Hypothalamus (tissue), 51 donors: ENCODE measurements around the gene PPAN.
A peak's percentile ranks its signal among the peaks of the same experiment; 100 is the strongest.

Source experiments
- DNase-seq, 51 donors: peaks; one replicate each; lab custom pipeline; 2025; lab: John Stamatoyannopoulos, UW

PPAN gene

DNA sequence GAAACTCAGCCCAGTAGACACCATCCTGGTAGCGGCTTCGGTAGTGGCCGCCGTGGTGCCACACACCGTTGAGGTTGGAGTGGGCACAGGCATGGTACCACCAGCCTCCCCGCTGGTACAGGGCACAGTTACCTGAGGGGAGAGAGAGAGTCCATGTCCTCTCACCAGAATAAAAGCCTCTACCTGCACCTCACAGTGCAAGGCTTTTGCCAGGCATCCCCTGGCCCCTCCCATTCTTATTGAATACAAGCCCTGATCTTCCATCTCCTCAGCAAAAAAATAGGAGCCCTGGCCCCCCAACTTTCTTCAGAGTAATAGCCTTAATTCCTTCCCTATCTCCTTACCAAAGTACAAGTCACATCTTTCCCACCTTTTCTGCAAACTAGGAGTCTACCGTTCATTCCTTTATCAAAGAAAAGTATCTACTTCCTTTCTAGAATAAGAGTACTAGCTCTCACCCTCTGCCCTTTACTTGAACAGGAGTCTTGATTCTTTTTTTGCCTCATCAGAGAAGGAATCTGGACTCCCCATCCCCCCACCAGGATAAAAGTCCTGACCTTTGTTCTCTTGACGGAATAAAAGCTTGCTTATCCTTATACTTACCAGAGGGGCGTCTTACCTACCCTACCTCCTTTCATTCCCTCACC lies 13.4 kb upstream of the PPAN start:
- DNase-seq: no peak

DNA sequence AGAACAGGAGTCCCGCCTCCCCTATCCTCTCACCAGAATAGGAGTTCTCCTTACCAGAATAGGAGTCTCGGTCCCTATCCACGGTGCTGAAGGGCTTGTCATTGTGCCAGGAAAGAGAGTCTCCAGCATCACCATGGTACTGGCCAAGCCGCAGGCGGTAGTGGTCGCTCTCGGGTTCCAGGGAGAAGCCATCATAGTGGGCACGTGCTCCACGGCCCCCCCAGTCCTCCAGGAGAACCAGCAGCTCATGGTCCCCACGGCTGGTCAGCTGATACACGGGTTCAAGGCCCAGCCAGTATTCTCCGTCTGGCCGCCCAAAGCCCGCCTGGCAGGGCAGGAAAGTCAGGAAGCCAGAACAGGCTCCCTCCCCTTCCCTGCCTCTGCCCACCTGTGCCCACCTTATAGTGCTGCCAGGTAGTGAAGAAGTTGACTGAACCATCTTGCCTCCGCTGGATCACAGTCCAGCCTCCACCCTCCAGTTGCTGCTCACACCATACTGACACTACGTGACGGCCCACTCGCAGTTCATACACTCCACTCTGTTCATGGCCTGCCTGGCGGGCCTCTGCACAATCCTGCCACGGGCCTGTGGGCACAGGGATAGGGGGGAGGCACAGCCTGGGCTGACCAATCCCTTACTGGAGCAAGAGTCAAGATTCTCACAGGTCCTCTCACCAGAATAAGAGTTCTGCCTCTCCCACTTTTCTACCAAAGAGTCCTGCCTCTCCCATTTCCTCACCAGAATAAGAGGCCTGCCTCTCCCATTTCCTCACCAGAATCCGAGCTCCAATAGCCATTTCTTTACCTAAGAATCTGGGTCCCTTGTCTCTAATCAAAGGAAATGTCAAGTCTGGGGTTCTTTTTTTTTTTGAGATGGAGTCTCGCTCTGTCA lies 12.6 kb upstream of the PPAN start:
- no peak for DNase-seq

GRCh38 chr19:10095622-10095947 lies 10.6 kb upstream of the PPAN start:
- peak in 1 of 51 donors; percentile 52 for DNase-seq

DNA sequence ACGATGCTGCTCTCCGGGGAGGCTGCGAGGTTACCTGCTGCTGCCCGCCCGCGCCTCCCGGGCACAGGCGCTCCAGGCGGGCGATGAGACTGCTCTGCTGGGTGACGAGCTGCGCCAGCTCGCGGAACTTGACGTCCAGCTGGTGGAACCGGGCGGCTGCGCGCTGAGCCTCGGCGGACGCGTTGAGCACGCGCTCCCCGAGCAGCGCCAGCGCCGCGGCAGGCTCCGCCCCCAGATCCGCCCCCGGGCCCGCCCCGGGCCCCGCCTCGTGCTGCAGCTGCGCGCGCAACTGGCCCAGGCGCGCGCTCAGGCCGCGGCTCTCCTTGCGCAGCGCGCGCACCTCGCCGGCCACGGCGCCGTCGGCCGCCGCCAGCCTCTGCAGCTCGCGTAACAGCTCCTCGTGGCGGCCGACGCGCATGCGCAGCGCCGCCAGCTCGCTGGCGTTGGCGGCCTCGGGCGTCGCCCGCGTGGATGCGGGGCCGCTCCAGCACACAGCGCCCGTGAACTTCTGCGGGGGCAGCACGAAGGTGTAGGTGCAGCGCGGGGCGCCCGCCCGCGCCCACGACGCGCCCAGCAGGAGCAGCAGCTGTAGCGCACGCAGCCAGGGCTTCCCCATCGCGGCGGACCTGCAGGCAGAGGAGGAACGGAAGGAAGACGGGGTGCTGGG lies 10.1 kb upstream of the PPAN start:
- peak; percentile 35 to 91 (median 78) for DNase-seq

DNA sequence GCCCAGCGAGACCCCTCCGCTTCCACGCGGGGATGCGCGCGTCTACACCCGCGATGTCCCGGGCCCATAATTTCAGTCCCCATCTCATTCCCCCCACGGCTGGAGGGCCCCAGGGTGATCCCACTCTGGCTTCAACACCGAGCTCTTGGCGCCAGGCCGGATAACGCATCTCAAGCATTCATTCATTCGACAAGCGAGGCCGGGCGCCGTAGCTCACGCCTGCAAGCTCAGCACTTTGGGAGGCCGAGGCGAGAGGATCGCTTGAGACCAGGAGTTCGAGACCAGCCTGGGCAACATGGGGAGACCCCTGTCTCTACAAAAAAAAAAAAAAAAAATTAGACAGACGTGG lies 9.6 kb upstream of the PPAN start:
- DNase-seq: peak in 6 of 51 donors; percentile 38 to 66 (median 42)

GRCh38 chr19:10100163-10100785 lies 5.9 kb upstream of the PPAN start:
- no peak for DNase-seq

GRCh38 chr19:10102787-10103236 lies 3.4 kb upstream of the PPAN start:
- no peak for DNase-seq

- no peak for DNase-seq
Observed at GRCh38 chr19:10104130-10104513, 2.0 kb upstream of the PPAN start.

GRCh38 chr19:10104665-10105508 lies 1.3 kb upstream of the PPAN start:
- no peak for DNase-seq

- DNase-seq: no peak
Observed at GRCh38 chr19:10105509-10106099, 558 bp upstream of the PPAN start.

GRCh38 chr19:10107254-10107653 lies 1.1 kb downstream of the PPAN start:
- no peak for DNase-seq

DNA sequence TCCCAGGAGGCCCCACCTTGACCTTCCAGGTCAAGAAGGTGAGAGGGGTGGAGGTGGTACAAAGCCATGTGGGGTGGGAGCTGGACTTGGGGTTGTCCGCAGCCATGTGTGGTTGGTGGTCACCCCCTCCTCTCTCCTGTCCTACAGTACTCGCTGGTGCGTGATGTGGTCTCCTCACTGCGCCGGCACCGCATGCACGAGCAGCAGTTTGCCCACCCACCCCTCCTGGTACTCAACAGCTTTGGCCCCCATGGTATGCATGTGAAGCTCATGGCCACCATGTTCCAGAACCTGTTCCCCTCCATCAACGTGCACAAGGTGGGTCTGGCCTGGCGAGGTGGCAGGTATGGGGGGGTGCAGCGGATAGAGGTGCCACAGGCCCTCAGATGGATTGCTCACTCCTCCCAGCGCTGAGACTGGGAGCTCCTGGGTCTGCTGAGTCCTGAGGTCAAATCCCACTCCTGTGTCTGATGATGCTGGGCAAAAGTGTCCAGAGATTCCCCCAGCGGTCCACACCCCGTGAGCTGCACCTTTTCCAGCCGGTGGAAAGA lies 1.7 kb downstream of the PPAN start:
- DNase-seq: no peak

- DNase-seq: no peak
Observed at GRCh38 chr19:10109528-10109927, 3.4 kb downstream of the PPAN start.

DNA sequence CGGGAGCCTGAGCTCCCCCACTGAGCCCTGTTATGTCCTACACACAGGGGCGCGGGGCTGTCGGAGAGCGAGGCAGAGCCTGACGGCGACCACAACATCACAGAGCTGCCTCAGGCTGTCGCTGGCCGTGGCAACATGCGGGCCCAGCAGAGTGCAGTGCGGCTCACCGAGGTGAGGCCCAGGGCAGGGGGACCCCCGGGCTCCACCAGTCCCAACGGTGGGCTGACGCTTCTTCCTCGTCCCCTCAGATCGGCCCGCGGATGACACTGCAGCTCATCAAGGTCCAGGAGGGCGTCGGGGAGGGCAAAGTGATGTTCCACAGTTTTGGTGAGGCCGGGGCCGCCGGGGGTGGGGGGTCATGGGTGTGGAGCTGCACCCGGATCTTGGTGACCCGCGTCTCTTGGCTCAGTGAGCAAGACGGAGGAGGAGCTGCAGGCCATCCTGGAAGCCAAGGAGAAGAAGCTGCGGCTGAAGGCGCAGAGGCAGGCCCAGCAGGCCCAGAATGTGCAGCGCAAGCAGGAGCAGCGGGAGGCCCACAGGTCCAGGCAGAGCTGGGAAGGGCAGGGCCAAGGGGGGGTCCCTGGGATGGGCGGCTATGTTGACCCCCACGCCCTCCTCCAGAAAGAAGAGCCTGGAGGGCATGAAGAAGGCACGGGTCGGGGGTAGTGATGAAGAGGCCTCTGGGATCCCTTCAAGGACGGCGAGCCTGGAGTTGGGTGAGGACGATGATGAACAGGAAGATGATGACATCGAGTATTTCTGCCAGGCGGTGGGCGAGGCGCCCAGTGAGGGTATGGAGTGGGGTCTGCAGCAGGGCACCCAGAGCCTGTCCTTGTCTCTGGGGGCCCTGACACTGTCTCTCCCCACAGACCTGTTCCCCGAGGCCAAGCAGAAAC lies 4.2 kb downstream of the PPAN start:
- no peak for DNase-seq

- no peak for DNase-seq
Observed at GRCh38 chr19:10110972-10111317, 4.8 kb downstream of the PPAN start.

DNA sequence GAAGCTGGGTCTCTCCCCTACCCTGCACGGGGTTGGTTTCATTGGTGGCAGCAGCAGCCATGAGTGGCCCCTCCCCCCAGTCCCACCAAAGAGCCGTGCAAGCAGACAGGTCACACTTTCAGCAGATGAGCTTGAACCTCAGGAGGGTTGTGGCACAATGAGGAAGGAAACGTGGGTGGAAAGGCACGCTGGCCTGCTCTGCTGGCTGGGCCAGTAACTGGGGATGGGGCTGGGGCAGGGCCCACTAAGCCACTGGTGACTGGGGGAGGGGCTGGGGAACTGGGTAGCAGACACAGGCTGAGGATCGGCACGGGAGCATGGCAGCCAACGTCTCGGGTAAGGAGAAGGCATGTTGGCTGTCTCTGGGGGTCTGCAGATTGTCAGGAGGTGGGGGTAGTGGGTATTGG lies 5.2 kb downstream of the PPAN start, which contains the start of gene P2RY11:
Gene P2RY11 (plus strand): TSS at position 289 of the 407 bp plus-strand sequence. CDS start 29 bp downstream, at position 318.
- peak in 6 of 51 donors; percentile 9 to 40 (median 23) for DNase-seq

DNA sequence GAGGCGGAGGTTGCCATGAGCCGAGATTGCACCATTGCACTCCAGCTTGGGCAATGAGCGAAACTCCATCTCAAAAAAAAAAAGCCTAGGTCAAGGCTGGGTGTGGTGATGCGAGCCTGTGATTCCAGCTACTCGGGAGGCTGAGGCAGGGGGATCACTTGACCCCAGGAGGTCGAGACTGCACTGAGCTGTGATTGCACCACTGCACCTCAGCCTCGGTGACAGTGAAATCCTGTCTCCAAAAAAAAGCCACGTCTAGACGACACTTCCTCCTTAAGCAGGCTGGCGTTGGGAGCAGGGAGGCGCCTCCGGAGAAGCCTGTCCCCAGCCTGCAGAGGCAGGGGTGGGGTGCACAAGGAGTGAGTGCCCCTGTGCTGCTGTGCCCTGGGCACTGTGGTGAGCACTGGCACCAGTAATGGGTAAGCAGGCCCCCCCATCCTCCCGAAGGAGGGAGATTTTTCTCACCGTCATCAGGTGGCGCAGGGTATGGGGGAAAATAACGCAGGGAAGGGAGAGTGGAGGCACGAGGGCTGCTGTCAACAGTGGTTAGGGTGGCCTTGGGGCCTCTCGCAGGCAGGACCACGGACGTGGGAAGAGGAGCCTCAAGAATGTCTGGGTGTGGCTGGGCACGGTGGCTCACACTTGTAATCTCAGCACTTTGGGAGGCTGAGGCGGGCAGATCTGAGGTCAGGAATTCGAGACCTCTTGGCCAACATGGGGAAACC lies 6.0 kb downstream of the PPAN start:
- peak in 1 of 51 donors; percentile 15 for DNase-seq
